Measurements from ENCODE around the gene KIAA1671.

The KIAA1671 gene

GRCh38 chr22:25095869-25096268 is 143.4 kb downstream of the KIAA1671 start:
- TF ChIP-seq CTCF (IDR thresholded peaks at IDR 0.05; ENCODE audit: control extremely low read depth, extremely low read depth, low read depth, missing control alignments), result no peak
- ChIA-PET POLR2A (no interaction called here), CTCF (interaction anchor here (1.5 kb wide), 1 partner anchor 13 kb away, joined by 4 read pairs; no protein-coding TSS in a partner anchor)
- DNase-seq (ENCODE audit: extremely low spot score), result no peak

- ChIA-PET POLR2A (no interaction called here), CTCF (no interaction called here)
- DNase-seq (ENCODE audit: extremely low spot score), result no peak
- no peak for TF ChIP-seq CTCF (IDR thresholded peaks at IDR 0.05; ENCODE audit: control extremely low read depth, extremely low read depth, low read depth, missing control alignments)
These were observed 144.3 kb downstream of the KIAA1671 start for GRCh38 chr22:25096638-25097405.

- no peak for DNase-seq (ENCODE audit: extremely low spot score)
- TF ChIP-seq CTCF (IDR thresholded peaks at IDR 0.05; ENCODE audit: control extremely low read depth, extremely low read depth, low read depth, missing control alignments), result no peak
- ChIA-PET CTCF (interaction anchor here (0.9 kb wide), 1 partner anchor 13 kb away, joined by 3 read pairs; no protein-coding TSS in a partner anchor), POLR2A (no interaction called here)
These were observed 146.0 kb downstream of the KIAA1671 start for GRCh38 chr22:25098445-25099081.

- ChIA-PET POLR2A (no interaction called here), CTCF (interaction anchor here (0.9 kb wide), 1 partner anchor 13 kb away, joined by 3 read pairs; no protein-coding TSS in a partner anchor)
- TF ChIP-seq CTCF (IDR thresholded peaks at IDR 0.05; ENCODE audit: control extremely low read depth, extremely low read depth, low read depth, missing control alignments), result no peak
- no peak for DNase-seq (ENCODE audit: extremely low spot score)
These were observed 146.7 kb downstream of the KIAA1671 start for GRCh38 chr22:25099202-25099601.

GRCh38 chr22:25100402-25100801 is 147.9 kb downstream of the KIAA1671 start:
- no peak for TF ChIP-seq CTCF (IDR thresholded peaks at IDR 0.05; ENCODE audit: control extremely low read depth, extremely low read depth, low read depth, missing control alignments)
- ChIA-PET POLR2A (no interaction called here), CTCF (no interaction called here)
- DNase-seq (ENCODE audit: extremely low spot score), result no peak

- POLR2A ChIA-PET, result no interaction called here
- no peak for DNase-seq (ENCODE audit: extremely low spot score)
- CTCF ChIA-PET, result no interaction called here
- TF ChIP-seq CTCF (IDR thresholded peaks at IDR 0.05; ENCODE audit: control extremely low read depth, extremely low read depth, low read depth, missing control alignments), result no peak
These were observed 148.4 kb downstream of the KIAA1671 start for GRCh38 chr22:25100948-25101347.

All from GM10248 (cell line).